OCI-LY3 (cell line): ENCODE measurements around the gene EFEMP1.

Experiments used
- H2AFZ ChIP-seq: fragments of 200-600, 300-600 bp; shearing (Covaris generic); 2 replicates; pipeline ENCODE4 v1.6.0; 2014; ENCODE audit warnings: antibody characterized with exemption, low read depth, low read length
- H3K27ac ChIP-seq: fragments of 200-600, 300-600 bp; sonication (generic); 2 replicates; pipeline ENCODE4 v1.5.1; 2014; ENCODE audit warnings: mild to moderate bottlenecking, low read length, moderate library complexity, mixed read lengths
- H3K27me3 ChIP-seq: fragments of 200-600, 300-600 bp; sonication (generic); 2 replicates; pipeline ENCODE4 v1.6.1; 2014; ENCODE audit warnings: low read depth, low read length, mixed read lengths
- H3K36me3 ChIP-seq: fragments of 200-600, 300-600 bp; sonication (generic); replicated peaks from 2 replicates; pipeline ENCODE3; 2014; ENCODE audit warnings: low read depth, low read length, mixed read lengths
- H3K4me1 ChIP-seq: fragments of 300-600, 200-600 bp; sonication (generic); 2 replicates; pipeline ENCODE4 v1.6.1; 2014; ENCODE audit warnings: low read length, mixed read lengths
- H3K4me2 ChIP-seq: fragments of 200-600, 300-600 bp; sonication (generic); 2 replicates; pipeline ENCODE4 v1.6.1; 2014; ENCODE audit warnings: low read length, mixed read lengths
- H3K4me3 ChIP-seq: fragments of 300-600, 200-600 bp; sonication (generic); 2 replicates; pipeline ENCODE4 v1.5.1; 2014; ENCODE audit warnings: antibody characterized with exemption, mild to moderate bottlenecking, low read length, moderate library complexity
- H3K79me2 ChIP-seq: fragments of 300-600, 200-600 bp; shearing (Covaris generic); 2 replicates; pipeline ENCODE4 v1.6.1; 2014; ENCODE audit warnings: mild to moderate bottlenecking, low read length, mixed read lengths
- H3K9ac ChIP-seq: fragments of 300-600, 200-600 bp; shearing (Covaris generic); 2 replicates; pipeline ENCODE4 v1.6.0; 2014; ENCODE audit warnings: mild to moderate bottlenecking, low read length, moderate library complexity
- H3K9me3 ChIP-seq: fragments of 200-600, 300-600 bp; shearing (Covaris generic); 2 replicates; pipeline ENCODE4 v1.6.1; 2014; ENCODE audit warnings: low read length, mixed read lengths; ENCODE audit not compliant: insufficient read depth
- H4K20me1 ChIP-seq: fragments of 200-600, 300-600 bp; sonication (generic); 2 replicates; pipeline ENCODE4 v1.6.1; 2016; ENCODE audit warnings: low read length, mixed read lengths; ENCODE audit not compliant: insufficient read depth
- EZH2phosphoT487 ChIP-seq: fragments of 200-600 bp; shearing (Covaris generic); IDR thresholded peaks from 2 replicates; pipeline ENCODE4 v1.6.1; 2018; ENCODE audit warnings: antibody characterized with exemption, mixed run types, low read depth
- TF ChIP-seq, protein P1 (sequence below): fragments of 200-600, 300-600 bp; sonication (generic); IDR thresholded peaks from 2 replicates; pipeline ENCODE4 v1.5.1; 2014; ENCODE audit warnings: antibody characterized with exemption, low read length, low read depth

EFEMP1 gene

DNA sequence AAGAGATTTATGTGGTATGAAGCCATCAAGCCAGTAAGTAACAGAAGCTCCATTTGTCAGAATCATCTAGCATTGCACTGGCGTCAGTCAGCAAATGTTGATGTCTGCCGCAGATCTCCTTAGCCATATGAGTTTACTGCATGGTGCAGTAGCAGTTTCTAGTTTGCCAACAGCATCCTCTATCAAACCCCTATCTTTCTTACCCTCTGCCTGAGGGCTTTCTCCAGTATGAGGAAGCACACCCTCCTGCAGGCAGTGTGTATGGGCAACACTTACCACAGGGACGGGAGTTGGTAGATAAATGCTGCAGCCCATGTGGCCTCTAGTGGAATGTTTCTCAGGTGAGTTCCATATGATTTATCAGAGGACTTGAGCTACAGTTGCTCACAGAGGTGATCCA, 63.7 kb downstream of the EFEMP1 start:
- H3K4me1 ChIP-seq = no peaks in the 10 kb centered on the region
- H3K79me2 ChIP-seq = no peaks in the 10 kb centered on the region
- H4K20me1 ChIP-seq = no peaks in the 10 kb centered on the region
- no peak overlapping the region for H3K9ac ChIP-seq
- H2AFZ ChIP-seq = no peak overlapping the region
- no peak overlapping the region for H3K4me2 ChIP-seq
- no peaks in the 10 kb centered on the region for H3K9me3 ChIP-seq
- no peak overlapping the region for H3K27ac ChIP-seq
- TF ChIP-seq, protein P1, sequence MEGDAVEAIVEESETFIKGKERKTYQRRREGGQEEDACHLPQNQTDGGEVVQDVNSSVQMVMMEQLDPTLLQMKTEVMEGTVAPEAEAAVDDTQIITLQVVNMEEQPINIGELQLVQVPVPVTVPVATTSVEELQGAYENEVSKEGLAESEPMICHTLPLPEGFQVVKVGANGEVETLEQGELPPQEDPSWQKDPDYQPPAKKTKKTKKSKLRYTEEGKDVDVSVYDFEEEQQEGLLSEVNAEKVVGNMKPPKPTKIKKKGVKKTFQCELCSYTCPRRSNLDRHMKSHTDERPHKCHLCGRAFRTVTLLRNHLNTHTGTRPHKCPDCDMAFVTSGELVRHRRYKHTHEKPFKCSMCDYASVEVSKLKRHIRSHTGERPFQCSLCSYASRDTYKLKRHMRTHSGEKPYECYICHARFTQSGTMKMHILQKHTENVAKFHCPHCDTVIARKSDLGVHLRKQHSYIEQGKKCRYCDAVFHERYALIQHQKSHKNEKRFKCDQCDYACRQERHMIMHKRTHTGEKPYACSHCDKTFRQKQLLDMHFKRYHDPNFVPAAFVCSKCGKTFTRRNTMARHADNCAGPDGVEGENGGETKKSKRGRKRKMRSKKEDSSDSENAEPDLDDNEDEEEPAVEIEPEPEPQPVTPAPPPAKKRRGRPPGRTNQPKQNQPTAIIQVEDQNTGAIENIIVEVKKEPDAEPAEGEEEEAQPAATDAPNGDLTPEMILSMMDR = no peak
- TF ChIP-seq EZH2phosphoT487 = no peak
- H3K4me3 ChIP-seq = no peak overlapping the region
- no peaks in the 10 kb centered on the region for H3K27me3 ChIP-seq
- no peaks in the 10 kb centered on the region for H3K36me3 ChIP-seq

DNA sequence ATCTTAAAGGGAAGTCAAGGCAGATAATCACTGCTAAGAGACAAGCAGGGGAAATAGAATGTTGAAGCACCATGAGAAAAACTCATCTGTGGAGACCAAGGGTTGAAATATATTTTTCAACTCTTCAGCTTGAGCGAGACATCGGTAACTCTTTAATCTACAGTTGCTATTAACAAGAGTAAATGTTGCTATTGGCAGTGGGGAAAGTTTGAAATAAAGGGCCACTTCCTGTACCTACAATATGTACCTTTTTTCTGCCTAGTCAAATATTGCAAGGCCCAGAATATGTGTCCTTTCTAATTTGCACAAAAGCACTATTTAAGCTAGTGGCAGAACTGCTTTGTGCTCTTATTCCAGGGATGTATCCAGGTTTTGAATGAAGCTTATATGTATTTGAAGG, 65.8 kb downstream of the EFEMP1 start:
- H3K27ac ChIP-seq = no peak overlapping the region

DNA sequence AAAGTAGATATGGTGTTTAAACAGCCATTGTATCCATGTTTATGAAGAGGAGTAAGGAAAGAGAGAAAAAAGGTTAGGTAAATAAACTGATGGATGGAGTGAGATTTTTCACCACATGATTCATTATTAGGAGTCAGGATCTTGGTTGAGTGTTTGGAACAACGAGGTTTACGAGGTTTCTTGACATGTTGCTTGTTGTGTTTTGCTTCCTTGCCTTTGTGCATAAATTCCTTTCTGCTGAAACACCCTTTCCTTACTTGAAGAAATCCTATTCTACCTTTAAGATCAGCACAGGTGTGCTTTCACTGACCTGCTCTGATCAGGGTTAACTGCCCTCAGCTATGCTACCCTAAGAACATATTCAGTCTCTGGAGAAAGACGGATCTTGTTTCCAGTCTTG, 66.6 kb downstream of the EFEMP1 start:
- Histone ChIP-seq H2AFZ (no peak overlapping the region), H3K4me2 (no peak overlapping the region), H3K27ac (no peak overlapping the region)

More for the DNA sequence above, 65.8 kb downstream of the EFEMP1 start:
- Histone ChIP-seq H3K79me2 (no peaks in the 10 kb centered on the region), H3K4me3 (no peak overlapping the region), H3K9me3 (no peaks in the 10 kb centered on the region), H3K27me3 (no peaks in the 10 kb centered on the region), H3K9ac (no peak overlapping the region), H3K4me2 (no peak overlapping the region), H3K4me1 (no peaks in the 10 kb centered on the region), H2AFZ (no peak overlapping the region), H3K36me3 (no peaks in the 10 kb centered on the region), H4K20me1 (no peaks in the 10 kb centered on the region)
- TF ChIP-seq, protein P1 = no peak
- no peak for TF ChIP-seq EZH2phosphoT487

DNA sequence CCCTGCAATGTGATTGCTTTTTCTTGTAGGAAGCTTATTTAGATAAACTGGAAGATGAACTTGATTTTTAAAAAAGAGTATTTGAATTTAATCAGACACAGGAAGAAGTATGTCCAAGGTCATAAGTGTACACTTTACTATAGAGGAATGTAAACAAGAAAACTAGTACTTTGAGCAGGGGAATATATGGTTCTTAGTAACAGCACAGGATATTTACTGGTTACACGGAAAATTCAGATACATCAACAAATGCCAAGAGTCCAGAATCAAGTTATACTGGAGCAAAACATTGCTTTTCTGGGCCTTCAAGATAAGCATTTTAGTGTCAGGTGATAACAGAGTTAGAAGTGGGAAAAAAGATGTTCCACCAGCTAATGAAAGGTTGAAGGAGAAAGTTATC, 75.5 kb downstream of the EFEMP1 start:
- H3K27ac ChIP-seq = no peak overlapping the region
- H3K4me2 ChIP-seq = no peak overlapping the region
- H3K36me3 ChIP-seq = no peaks in the 10 kb centered on the region
- H3K79me2 ChIP-seq = no peaks in the 10 kb centered on the region
- no peak overlapping the region for H2AFZ ChIP-seq
- no peak overlapping the region for H3K4me3 ChIP-seq
- TF ChIP-seq EZH2phosphoT487 = no peak
- TF ChIP-seq, protein P1 = no peak
- H3K27me3 ChIP-seq = no peaks in the 10 kb centered on the region
- H3K9ac ChIP-seq = no peak overlapping the region
- H3K9me3 ChIP-seq = no peaks in the 10 kb centered on the region
- H4K20me1 ChIP-seq = no peaks in the 10 kb centered on the region
- H3K4me1 ChIP-seq = peaks cover 3% of the 10 kb centered on the region; the same call in 1 of the 2 replicates

More for the DNA sequence above, 66.6 kb downstream of the EFEMP1 start:
- H3K4me3 ChIP-seq = no peak overlapping the region
- no peaks in the 10 kb centered on the region for H3K36me3 ChIP-seq
- H3K9me3 ChIP-seq = no peaks in the 10 kb centered on the region
- no peak for TF ChIP-seq EZH2phosphoT487
- TF ChIP-seq, protein P1 = no peak
- no peaks in the 10 kb centered on the region for H3K27me3 ChIP-seq
- H3K79me2 ChIP-seq = no peaks in the 10 kb centered on the region
- H3K4me1 ChIP-seq = no peaks in the 10 kb centered on the region
- no peak overlapping the region for H3K9ac ChIP-seq
- no peaks in the 10 kb centered on the region for H4K20me1 ChIP-seq
